Measurements from ENCODE around the gene ERCC2. TPM values are rescaled to one million over a fixed set of nuclear protein-coding genes. Genes with fewer than 3 reads are reported as not detected.

The ERCC2 gene
- total RNA-seq, 1 experiment from 2014 or later: 58.9 TPM

DNA sequence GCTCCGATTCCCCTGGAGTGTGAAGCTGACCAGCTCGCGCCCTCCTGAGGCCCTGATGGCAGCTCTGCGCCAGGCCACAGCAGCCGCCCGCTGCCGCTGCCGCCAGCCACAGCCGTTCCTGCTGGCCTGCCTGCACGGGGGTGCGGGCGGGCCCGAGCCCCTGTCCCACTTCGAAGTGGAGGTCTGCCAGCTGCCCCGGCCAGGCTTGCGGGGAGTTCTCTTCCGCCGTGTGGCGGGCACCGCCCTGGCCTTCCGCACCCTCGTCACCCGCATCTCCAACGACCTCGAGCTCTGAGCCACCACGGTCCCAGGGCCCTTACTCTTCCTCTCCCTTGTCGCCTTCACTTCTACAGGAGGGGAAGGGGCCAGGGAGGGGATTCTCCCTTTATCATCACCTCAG is 68.0 kb downstream of the ERCC2 start:
- CTCF ChIA-PET: no interaction called here
- RAD21 ChIA-PET (ENCODE audit: low non-redundant PET in 1 of 2, low total read pairs in 2 of 2, uncharacterized antibody in 2 of 2, unreplicated experiment in 2 of 2): no interaction called here
- no peaks in the 10 kb centered on the region for H3K79me2 ChIP-seq (ENCODE audit: insufficient read depth, low read length)
- ATAC-seq (no peak), DNase-seq (ENCODE audit: low read depth, low spot score) (no peak)
- TF ChIP-seq ZFX (IDR thresholded peaks at IDR 0.05) (no peak), CBX3 (IDR thresholded peaks at IDR 0.05; ENCODE audit: low read depth) (no peak), YY1 (IDR thresholded peaks at IDR 0.05; ENCODE audit: extremely low read depth, insufficient replicate concordance, low read depth, low read length) (no peak), ZNF274 (IDR thresholded peaks at IDR 0.05; ENCODE audit: low read depth, low read length) (no peak), CTCF (IDR thresholded peaks at IDR 0.05 in 2 of 3, conservative IDR thresholded peaks at IDR 0.05 in 1 of 3; ENCODE audit: borderline replicate concordance in 1 of 3, insufficient read depth in 1 of 3, low read depth in 2 of 3, low read length in 2 of 3) (no peak), JUND (IDR thresholded peaks at IDR 0.05) (no peak), SRF (IDR thresholded peaks at IDR 0.05; ENCODE audit: low read depth) (no peak), REST (IDR thresholded peaks at IDR 0.05; ENCODE audit: low read depth) (no peak), FOSL1 (IDR thresholded peaks at IDR 0.05; ENCODE audit: low read depth) (no peak), EZH2phosphoT487 (IDR thresholded peaks at IDR 0.05; ENCODE audit: borderline replicate concordance) (no peak), EGR1 (IDR thresholded peaks at IDR 0.05; ENCODE audit: low read depth) (no peak), SIN3A (IDR thresholded peaks at IDR 0.05; ENCODE audit: low read depth) (no peak)
- TF ChIP-seq, protein P1, sequence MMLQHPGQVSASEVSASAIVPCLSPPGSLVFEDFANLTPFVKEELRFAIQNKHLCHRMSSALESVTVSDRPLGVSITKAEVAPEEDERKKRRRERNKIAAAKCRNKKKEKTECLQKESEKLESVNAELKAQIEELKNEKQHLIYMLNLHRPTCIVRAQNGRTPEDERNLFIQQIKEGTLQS (IDR thresholded peaks at IDR 0.05): no peak
- no peak overlapping the region for H3K4me3 ChIP-seq (replicated peaks in 1 of 2; ENCODE audit: low read depth in 1 of 2, low read length in 2 of 2)
- H3K36me3 ChIP-seq (ENCODE audit: control insufficient read depth in 1 of 2, insufficient read depth in 2 of 2, low read length in 2 of 2): no peaks in the 10 kb centered on the region
- no TSS peak for BruUV-seq (replicated peaks)
- no peak overlapping the region for H3K4me2 ChIP-seq (ENCODE audit: low read length)
- no peaks in the 10 kb centered on the region for H3K27me3 ChIP-seq (ENCODE audit: insufficient read depth, low read length)
- POLR2A ChIA-PET: no interaction called here
- H3K9ac ChIP-seq (ENCODE audit: low read length): no peak overlapping the region
- H3K4me1 ChIP-seq (ENCODE audit: control insufficient read depth in 1 of 2, insufficient read depth in 2 of 2, low read length in 2 of 2): peaks cover 0 to 13% of the 10 kb centered on the region in 2 experiments; a peak in 2 of 4 replicates
- H3K9me3 ChIP-seq (ENCODE audit: control insufficient read depth in 1 of 2, insufficient read depth in 1 of 2, low read depth in 1 of 2, low read length in 2 of 2): no peaks in the 10 kb centered on the region
- H3K27ac ChIP-seq (ENCODE audit: low read depth, low read length): no peak overlapping the region
- intact Hi-C loops (cut with micrococcal nuclease): no loop called here
- no peaks in the 10 kb centered on the region for H4K20me1 ChIP-seq (ENCODE audit: insufficient read depth)
- no peaks in the 10 kb centered on the region for H3K9me2 ChIP-seq (ENCODE audit: insufficient read depth)
- H2AFZ ChIP-seq (ENCODE audit: low read depth, low read length, poor library complexity, severe bottlenecking): no peak overlapping the region

Other genes with a start within 250 kb of the ERCC2 start
- 0.64 TPM for gene NKPD1, start 209.6 kb downstream of the ERCC2 start, total RNA-seq (2021; ENCODE audit: unreplicated experiment)
- 26.9 TPM for gene TRAPPC6A, start 192.3 kb downstream of the ERCC2 start, total RNA-seq (2021; ENCODE audit: unreplicated experiment)
- gene BLOC1S3, start 191.8 kb downstream of the ERCC2 start, total RNA-seq (2021; ENCODE audit: unreplicated experiment): 12.2 TPM
- gene EXOC3L2, start 125.2 kb downstream of the ERCC2 start, total RNA-seq (2021; ENCODE audit: unreplicated experiment): not detected
- gene MARK4, start 119.3 kb downstream of the ERCC2 start, total RNA-seq (2021; ENCODE audit: unreplicated experiment): 37.7 TPM
- gene CKM, start 47.7 kb downstream of the ERCC2 start, total RNA-seq (2021; ENCODE audit: unreplicated experiment): not detected
- gene KLC3, start 29.8 kb downstream of the ERCC2 start, total RNA-seq (2021; ENCODE audit: unreplicated experiment): 22.8 TPM
- 89.1 TPM for gene PPP1R13L, start 34.5 kb upstream of the ERCC2 start, total RNA-seq (2021; ENCODE audit: unreplicated experiment)
- gene POLR1G, start 36.1 kb upstream of the ERCC2 start, total RNA-seq (2021; ENCODE audit: unreplicated experiment): 30.5 TPM
- gene ERCC1, start 53.3 kb upstream of the ERCC2 start, total RNA-seq (2021; ENCODE audit: unreplicated experiment): 103 TPM
- 12.6 TPM for gene FOSB, start 97.4 kb upstream of the ERCC2 start, total RNA-seq (2021; ENCODE audit: unreplicated experiment)
- 21.7 TPM for gene RTN2, start 126.5 kb upstream of the ERCC2 start, total RNA-seq (2021; ENCODE audit: unreplicated experiment)
- gene PPM1N, start 127.9 kb upstream of the ERCC2 start, total RNA-seq (2021; ENCODE audit: unreplicated experiment): 5.2 TPM
- 152 TPM for gene VASP, start 136.9 kb upstream of the ERCC2 start, total RNA-seq (2021; ENCODE audit: unreplicated experiment)
- 11.1 TPM for gene OPA3, start 214.2 kb upstream of the ERCC2 start, total RNA-seq (2021; ENCODE audit: unreplicated experiment)
- 0.10 TPM for gene GPR4, start 231.6 kb upstream of the ERCC2 start, total RNA-seq (2021; ENCODE audit: unreplicated experiment)